Hepatocyte (in vitro differentiated cells): Measurements from ENCODE around the gene DCAF10. TPM values are rescaled to one million over a fixed set of nuclear protein-coding genes. Genes with fewer than 3 reads are reported as not detected.

Experiments
- DNase-seq: peaks from one replicate; pipeline ENCODE4 v3.0.0-alpha.2; 2016; ENCODE audit warnings: low spot score
- H2AFZ ChIP-seq: fragments of 200-600 bp; sonication (generic); 2 replicates; pipeline ENCODE4 v1.6.0; 2016; ENCODE audit warnings: antibody characterized with exemption, mild to moderate bottlenecking
- H3K27ac ChIP-seq: fragments of 200-600 bp; sonication (generic); 2 replicates; pipeline ENCODE4 v1.5.1; 2016; ENCODE audit warnings: mild to moderate bottlenecking
- H3K27me3 ChIP-seq: fragments of 200-600 bp; sonication (generic); 2 replicates; pipeline ENCODE4 v1.6.1; 2016
- H3K36me3 ChIP-seq: fragments of 200-600 bp; sonication (generic); replicated peaks from 2 replicates; pipeline ENCODE4 v1.5.1; 2016; ENCODE audit warnings: low read depth; ENCODE audit not compliant: insufficient read depth
- H3K4me1 ChIP-seq: fragments of 200-600 bp; sonication (generic); 2 replicates; pipeline ENCODE4 v1.5.1; 2016; ENCODE audit warnings: mild to moderate bottlenecking, moderate library complexity; ENCODE audit not compliant: insufficient read depth
- H3K4me2 ChIP-seq: fragments of 200-600 bp; sonication (generic); 2 replicates; pipeline ENCODE4 v1.6.0; 2016
- H3K4me3 ChIP-seq: fragments of 200-600 bp; sonication (generic); 2 replicates; pipeline ENCODE4 v1.5.1; 2016; ENCODE audit warnings: mild to moderate bottlenecking
- H3K79me2 ChIP-seq: fragments of 200-600 bp; sonication (generic); 2 replicates; pipeline ENCODE4 v1.6.0; 2017; ENCODE audit warnings: mild to moderate bottlenecking
- H3K9me2 ChIP-seq: fragments of 200-600 bp; sonication (generic); replicated peaks from 2 replicates; pipeline ENCODE4 v1.6.0; 2017; ENCODE audit warnings: mild to moderate bottlenecking; ENCODE audit not compliant: insufficient read depth
- H3K9me3 ChIP-seq: fragments of 200-600 bp; sonication (generic); 2 replicates; pipeline ENCODE4 v1.5.1; 2016; ENCODE audit warnings: low read depth, mild to moderate bottlenecking
- H4K20me1 ChIP-seq: fragments of 200-600 bp; sonication (generic); 2 replicates; pipeline ENCODE4 v1.6.0; 2016; ENCODE audit warnings: mild to moderate bottlenecking; ENCODE audit not compliant: insufficient read depth, poor library complexity, severe bottlenecking
- CTCF ChIP-seq: fragments of 200-600 bp; sonication (generic); IDR thresholded peaks from 2 replicates; pipeline ENCODE4 v1.5.1; 2016; ENCODE audit warnings: antibody characterized with exemption, mild to moderate bottlenecking; ENCODE audit not compliant: poor library complexity
- EZH2 ChIP-seq: fragments of 200-600 bp; sonication (generic); IDR thresholded peaks from 2 replicates; pipeline ENCODE4 v1.6.1; 2016; ENCODE audit warnings: antibody characterized with exemption, mild to moderate bottlenecking, borderline replicate concordance
- EZH2phosphoT487 ChIP-seq: fragments of 200-600 bp; sonication (generic); IDR thresholded peaks from one replicate; pipeline ENCODE4 v1.6.1; 2018; ENCODE audit warnings: antibody characterized with exemption, mild to moderate bottlenecking, low read depth, moderate library complexity; ENCODE audit not compliant: unreplicated experiment, severe bottlenecking
- WGBS: methylation state at CpG from one replicate; pipeline ENCODE4 v1.1.6; 2016; ENCODE audit warnings: low lambda C conversion rate; ENCODE audit errors: missing lambda C conversion rate; 5-methylcytosine and 5-hydroxymethylcytosine counted together
- polyA plus RNA-seq: library from polyadenylated mRNA; unstranded; fragments of >200 nt; fragmentation: Nextera tagmentation; extraction: Ambion mirVana; gene quantifications from 2 replicates; pipeline ENCODE4 v1.2.1, GENCODE V29; 2016
- total RNA-seq: library from RNA; depleted of rRNA; stranded (reverse); fragments of >200 nt; gene quantifications from 2 replicates; pipeline ENCODE4 v1.2.3, GENCODE V29; 2014

DCAF10 gene
- total and polyA plus RNA-seq, 2 experiments from 2014 or later: 23.9 to 29.2 TPM

DNA sequence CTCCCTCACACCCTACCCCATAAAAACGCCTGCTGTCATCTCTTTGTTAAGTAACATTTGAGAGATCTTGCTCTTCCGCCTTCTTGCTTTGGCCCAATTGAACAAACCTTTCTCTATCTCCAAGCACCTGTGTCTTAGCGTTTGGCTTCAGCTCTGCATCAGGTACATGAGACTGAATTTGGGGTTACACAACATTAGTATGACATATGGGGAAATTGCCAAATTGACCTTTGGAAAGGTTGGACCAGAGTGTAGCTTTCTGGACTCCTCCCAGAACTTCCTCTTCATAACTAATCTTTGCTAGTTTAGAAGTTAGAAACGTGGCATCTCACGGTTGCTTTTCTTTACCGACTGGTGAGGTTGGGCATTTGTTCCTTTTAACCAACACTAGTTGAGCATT lies 12.3 kb upstream of the DCAF10 start:
- Histone ChIP-seq H3K27me3 (no peaks in the 10 kb centered on the region), H2AFZ (no peak overlapping the region), H3K36me3 (no peaks in the 10 kb centered on the region), H3K27ac (no peak overlapping the region), H4K20me1 (no peaks in the 10 kb centered on the region), H3K9me2 (no peaks in the 10 kb centered on the region), H3K9me3 (no peaks in the 10 kb centered on the region), H3K4me2 (no peak overlapping the region), H3K79me2 (peaks cover 16% of the 10 kb centered on the region), H3K4me1 (peaks cover 8% of the 10 kb centered on the region), H3K4me3 (no peak overlapping the region)
- WGBS: 83% methylated on average over 6 of the region's 6 CpGs
- no peak for DNase-seq
- TF ChIP-seq EZH2 (no peak), CTCF (no peak), EZH2phosphoT487 (no peak)

DNA sequence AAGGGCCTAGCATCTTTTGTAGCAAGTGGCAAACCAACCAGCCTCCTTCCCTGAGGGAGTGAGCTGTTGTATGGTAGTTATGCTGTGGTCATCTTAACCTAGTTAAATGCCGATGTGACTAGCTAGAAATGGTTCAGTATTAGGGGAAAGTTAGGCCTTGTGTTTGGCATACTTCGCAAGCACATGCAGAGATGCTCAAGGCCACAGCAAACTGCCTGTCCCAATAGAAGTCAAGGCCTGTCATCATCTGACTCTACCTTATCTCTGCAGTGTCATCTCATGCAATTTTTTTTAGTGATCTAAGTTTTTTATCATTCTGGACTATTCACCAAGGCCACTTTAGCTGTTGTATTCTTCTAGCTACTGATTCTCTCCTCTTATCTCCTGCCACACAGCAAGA lies 10.5 kb upstream of the DCAF10 start:
- Histone ChIP-seq H3K4me2 (no peak overlapping the region), H3K79me2 (peaks cover 3% of the 10 kb centered on the region), H3K9me2 (no peaks in the 10 kb centered on the region), H3K27me3 (no peaks in the 10 kb centered on the region), H3K27ac (no peak overlapping the region), H3K4me3 (no peak overlapping the region), H3K9me3 (no peaks in the 10 kb centered on the region), H3K36me3 (no peaks in the 10 kb centered on the region), H4K20me1 (no peaks in the 10 kb centered on the region), H2AFZ (no peak overlapping the region), H3K4me1 (no peaks in the 10 kb centered on the region)
- DNase-seq: no peak
- WGBS: 94% methylated on average over 2 of the region's 2 CpGs
- TF ChIP-seq CTCF: no peak
- TF ChIP-seq EZH2phosphoT487: no peak
- no peak for TF ChIP-seq EZH2

DNA sequence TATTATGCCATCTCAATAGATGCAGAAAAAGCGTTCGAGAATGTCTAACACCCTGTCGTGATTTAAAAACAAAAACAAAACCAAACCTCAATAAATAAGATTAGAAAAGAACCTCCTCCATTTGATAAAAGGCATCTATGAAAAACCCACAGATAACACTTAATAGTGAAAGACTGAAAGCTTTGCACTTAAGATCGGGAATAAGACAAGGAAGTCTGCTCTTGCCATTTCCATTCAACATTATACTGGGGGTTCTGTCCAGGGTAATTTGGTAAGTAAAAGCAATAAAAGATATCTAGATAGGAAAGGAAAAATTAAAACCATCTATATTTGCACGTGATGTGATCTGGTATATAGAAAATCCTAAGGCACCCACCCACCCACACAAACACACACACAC lies 8.5 kb upstream of the DCAF10 start:
- H3K4me2 ChIP-seq: no peak overlapping the region
- H2AFZ ChIP-seq: no peak overlapping the region
- H3K9me2 ChIP-seq: no peaks in the 10 kb centered on the region
- no peaks in the 10 kb centered on the region for H4K20me1 ChIP-seq
- no peak overlapping the region for H3K27ac ChIP-seq
- H3K36me3 ChIP-seq: no peaks in the 10 kb centered on the region
- no peaks in the 10 kb centered on the region for H3K27me3 ChIP-seq
- H3K4me1 ChIP-seq: no peaks in the 10 kb centered on the region
- H3K79me2 ChIP-seq: no peaks in the 10 kb centered on the region
- no peaks in the 10 kb centered on the region for H3K9me3 ChIP-seq
- no peak for DNase-seq
- 70% methylated on average over 5 of the region's 5 CpGs for WGBS
- no peak overlapping the region for H3K4me3 ChIP-seq
- no peak for TF ChIP-seq CTCF

- TF ChIP-seq EZH2phosphoT487: no peak
- TF ChIP-seq EZH2: no peak
- no peak for TF ChIP-seq CTCF
- no peak for DNase-seq
- 86% methylated on average over 2 of the region's 2 CpGs for WGBS
- H3K27me3 ChIP-seq: no peaks in the 10 kb centered on the region
- H3K4me3 ChIP-seq: no peak overlapping the region
- no peaks in the 10 kb centered on the region for H3K4me1 ChIP-seq
- no peaks in the 10 kb centered on the region for H3K9me3 ChIP-seq
- H3K9me2 ChIP-seq: no peaks in the 10 kb centered on the region
- H3K36me3 ChIP-seq: no peaks in the 10 kb centered on the region
- no peak overlapping the region for H2AFZ ChIP-seq
- H3K4me2 ChIP-seq: no peak overlapping the region
- H4K20me1 ChIP-seq: no peaks in the 10 kb centered on the region
- H3K27ac ChIP-seq: no peak overlapping the region
- peaks cover 2% of the 10 kb centered on the region for H3K79me2 ChIP-seq
Measured at GRCh38 chr9:37796232-37796631, 4.4 kb upstream of the DCAF10 start.
